H1 (cell line): ENCODE results near the gene CPXM1. TPM values are rescaled to one million over a fixed set of nuclear protein-coding genes. Genes with fewer than 3 reads are reported as not detected.

Experiments
- ATF2 ChIP-seq: IDR thresholded peaks from 2 replicates; pipeline ENCODE4 v1.6.1; 2012; ENCODE audit warnings: low read length, inconsistent platforms
- CBX5 ChIP-seq: fragments of 300-800, 300-1000 bp; sonication (generic); IDR thresholded peaks from 2 replicates; pipeline ENCODE4 v1.7.1; 2016; ENCODE audit warnings: antibody characterized with exemption, low read length, low read depth
- CBX8 ChIP-seq: fragments of 300-800, 300-1000 bp; sonication (generic); IDR thresholded peaks from 2 replicates; pipeline ENCODE4 v1.7.1; 2016; ENCODE audit warnings: low read depth, low read length, borderline replicate concordance
- CHD7 ChIP-seq: fragments of 300-600 bp; sonication (generic); IDR thresholded peaks from 2 replicates; pipeline ENCODE4 v1.7.1; 2012; ENCODE audit warnings: low read length, moderate library complexity, mild to moderate bottlenecking, inconsistent platforms; ENCODE audit not compliant: insufficient replicate concordance
- HDAC2 ChIP-seq, 2 experiments: fragments of 300-600 bp in 1 of 2; sonication (generic) in 1 of 2; IDR thresholded peaks; 2 replicates each; pipeline ENCODE4 v1.6.1; 2011 to 2012; ENCODE audit warnings: low read depth in 2 of 2, low read length in 2 of 2, mild to moderate bottlenecking in 2 of 2, moderate library complexity in 2 of 2, borderline replicate concordance in 1 of 2, inconsistent platforms in 1 of 2
- MAX ChIP-seq: IDR thresholded peaks from 2 replicates; pipeline ENCODE4 v1.6.1; 2012; ENCODE audit warnings: inconsistent platforms
- USF2 ChIP-seq: IDR thresholded peaks from 2 replicates; pipeline ENCODE4 v1.6.1; 2011; ENCODE audit warnings: low read length, improper control_type of control experiment
- polyA plus RNA-seq, 7 experiments: library from polyadenylated mRNA; depleted of rRNA in 3 of 7; stranded (reverse) in 5 of 7; unstranded in 2 of 7; fragments of >200 nt in 5 of 7; fragments of 200-250 nt in 2 of 7; gene quantifications; 1 replicate in 5 of 7; 2 replicates in 1 of 7; 4 replicates in 1 of 7; pipeline versions ENCODE4 v1.2.1 to v1.2.3, GENCODE V29; 2011 to 2013; ENCODE audit warnings: missing spikeins in 2 of 7, mixed read lengths in 2 of 7
- total RNA-seq: library from RNA; stranded (reverse); fragmentation: NEBNext Ultra II Directional; extraction: Animal tissue kit (Norgen Biotek cat#: 25700); gene quantifications from 2 replicates; pipeline ENCODE4 v1.2.1, GENCODE V29; 2021

CPXM1 gene
- total and polyA plus RNA-seq, 2 of the 8 experiments (the other 6 are each of a cell fraction or from before 2014, with no cell fraction given) = 31.3 to 81.9 TPM

- no peak for TF ChIP-seq CBX5
- no peak for TF ChIP-seq CHD7
- TF ChIP-seq HDAC2 (IDR thresholded peaks at IDR 0.05; ENCODE audit: borderline replicate concordance in 1 of 2, low read depth in 2 of 2, low read length in 2 of 2) = no peak
- no peak for TF ChIP-seq USF2
- TF ChIP-seq CBX8 = no peak
- TF ChIP-seq MAX = no peak
- TF ChIP-seq ATF2 = no peak
Measured at GRCh38 chr20:2793471-2793870, 7.0 kb downstream of the CPXM1 start (continued).
